ENCODE data around the gene ADAT3.

GRCh38 chr19:1862068-1862423, 43.2 kb upstream of the ADAT3 start:
- TF ChIP-seq CTCF (IDR thresholded peaks at IDR 0.05) (no peak), EZH2 (IDR thresholded peaks at IDR 0.05; ENCODE audit: borderline replicate concordance, insufficient read depth, low read depth, low read length, poor library complexity, severe bottlenecking) (no peak)
